GM19324 (cell line): ENCODE results near the gene AGAP1.

Experiments used
- ATAC-seq: cut with Tn5 transposase; IDR thresholded peaks from one replicate; pipeline ENCODE4 v1.9.1; 2021; ENCODE audit warnings: mild to moderate bottlenecking, moderate library complexity; ENCODE audit not compliant: unreplicated experiment, low FRiP score

The AGAP1 gene

DNA sequence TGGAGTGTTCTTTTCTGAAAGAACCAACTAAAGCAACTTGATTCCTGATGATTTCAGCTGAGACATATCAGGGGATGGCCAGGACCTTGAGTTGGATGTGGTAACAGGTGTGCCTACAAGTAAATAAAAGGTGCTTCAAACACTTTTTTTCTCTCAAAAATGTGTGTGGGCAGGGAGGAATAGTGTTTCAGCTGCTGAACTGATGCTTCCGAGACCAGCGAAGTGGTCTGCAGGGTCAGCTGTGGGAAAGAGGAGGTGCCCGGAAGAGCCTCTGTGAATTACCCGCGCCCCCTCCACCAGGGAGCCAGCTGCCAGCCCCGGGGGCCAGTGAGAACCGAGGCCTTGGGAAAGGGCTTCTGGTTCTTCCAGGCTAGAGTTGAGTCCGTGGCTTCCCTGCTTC, 425.0 kb downstream of the AGAP1 start:
- ATAC-seq, result no peak

DNA sequence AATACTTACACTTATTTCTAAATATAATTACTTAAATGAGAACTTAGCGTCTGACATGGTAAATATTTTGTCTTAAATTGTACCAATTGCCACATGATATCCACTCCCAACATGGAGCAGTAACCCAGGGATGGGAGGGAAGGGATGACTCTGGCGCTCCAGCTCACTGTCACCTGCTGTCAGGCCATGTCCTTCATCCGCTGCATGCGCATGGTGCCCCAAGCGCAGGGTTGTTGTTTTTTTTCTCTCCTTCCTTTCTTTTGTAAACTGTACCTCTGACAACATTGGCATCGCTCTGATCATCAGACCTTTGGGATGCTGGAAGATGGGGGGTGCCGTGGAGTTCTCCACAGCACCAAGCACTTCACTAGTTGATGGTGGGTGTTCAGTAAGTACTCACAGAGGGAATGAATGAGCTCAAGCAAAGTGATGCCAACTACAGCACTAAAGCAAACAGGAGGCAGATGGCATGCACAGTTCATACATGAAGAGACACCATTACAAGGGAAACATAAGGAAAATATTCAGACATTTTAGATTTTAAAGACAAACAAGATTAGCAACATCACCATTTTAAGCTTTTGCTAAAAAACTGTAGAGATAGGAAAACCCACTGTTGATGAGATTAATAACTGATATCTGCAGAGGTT, 426.5 kb downstream of the AGAP1 start:
- ATAC-seq, result no peak

DNA sequence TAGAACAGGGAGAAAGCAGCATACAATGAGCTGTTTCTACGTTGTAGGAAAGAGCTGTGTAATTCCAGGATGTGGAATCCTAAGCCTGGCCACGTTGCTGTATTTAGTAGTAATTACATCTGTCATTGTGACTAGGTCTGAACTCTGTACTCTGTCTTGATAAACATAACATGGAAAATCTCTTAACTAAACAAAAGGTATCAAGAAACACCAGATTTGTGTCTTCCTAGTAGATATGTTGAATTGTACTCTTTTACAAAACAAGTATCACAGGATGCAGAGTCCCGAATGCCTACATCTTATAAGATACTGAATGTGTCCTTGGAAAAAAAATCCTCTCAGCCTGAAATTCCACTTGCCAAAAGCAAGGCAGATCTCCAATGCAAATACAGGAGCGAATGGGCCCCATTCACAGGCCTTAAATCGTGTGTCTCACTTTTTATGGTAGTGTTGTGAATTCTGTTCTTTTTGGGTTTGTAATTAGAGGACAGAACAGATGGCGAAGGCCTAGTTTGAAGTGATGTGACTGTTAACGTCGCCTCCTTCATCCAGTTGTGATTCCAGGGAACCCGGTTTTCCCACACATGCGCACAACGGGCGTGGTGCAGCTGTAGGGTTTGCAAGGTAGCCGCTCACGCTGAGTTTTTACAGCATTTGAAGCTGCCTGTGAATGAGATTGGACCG, 427.8 kb downstream of the AGAP1 start:
- no peak for ATAC-seq

DNA sequence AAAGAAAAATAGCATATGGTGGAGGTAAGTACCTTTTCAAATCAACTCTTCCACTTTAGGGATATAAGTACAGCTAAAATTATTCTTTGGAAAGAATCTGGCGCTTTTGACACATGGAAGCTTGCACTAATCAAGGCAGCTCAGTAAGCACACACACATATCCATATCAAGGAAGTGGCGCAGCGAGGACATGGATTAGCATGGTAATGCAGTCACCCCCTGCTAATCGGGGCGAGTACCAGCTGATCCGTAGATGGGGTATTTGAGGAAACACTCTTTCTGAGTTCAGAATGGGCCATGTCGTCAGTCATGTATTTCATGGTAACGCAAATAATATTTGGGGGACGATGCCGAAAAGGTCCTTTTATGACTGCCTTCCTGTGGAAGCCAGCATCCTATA, 429.0 kb downstream of the AGAP1 start:
- ATAC-seq, result no peak

DNA sequence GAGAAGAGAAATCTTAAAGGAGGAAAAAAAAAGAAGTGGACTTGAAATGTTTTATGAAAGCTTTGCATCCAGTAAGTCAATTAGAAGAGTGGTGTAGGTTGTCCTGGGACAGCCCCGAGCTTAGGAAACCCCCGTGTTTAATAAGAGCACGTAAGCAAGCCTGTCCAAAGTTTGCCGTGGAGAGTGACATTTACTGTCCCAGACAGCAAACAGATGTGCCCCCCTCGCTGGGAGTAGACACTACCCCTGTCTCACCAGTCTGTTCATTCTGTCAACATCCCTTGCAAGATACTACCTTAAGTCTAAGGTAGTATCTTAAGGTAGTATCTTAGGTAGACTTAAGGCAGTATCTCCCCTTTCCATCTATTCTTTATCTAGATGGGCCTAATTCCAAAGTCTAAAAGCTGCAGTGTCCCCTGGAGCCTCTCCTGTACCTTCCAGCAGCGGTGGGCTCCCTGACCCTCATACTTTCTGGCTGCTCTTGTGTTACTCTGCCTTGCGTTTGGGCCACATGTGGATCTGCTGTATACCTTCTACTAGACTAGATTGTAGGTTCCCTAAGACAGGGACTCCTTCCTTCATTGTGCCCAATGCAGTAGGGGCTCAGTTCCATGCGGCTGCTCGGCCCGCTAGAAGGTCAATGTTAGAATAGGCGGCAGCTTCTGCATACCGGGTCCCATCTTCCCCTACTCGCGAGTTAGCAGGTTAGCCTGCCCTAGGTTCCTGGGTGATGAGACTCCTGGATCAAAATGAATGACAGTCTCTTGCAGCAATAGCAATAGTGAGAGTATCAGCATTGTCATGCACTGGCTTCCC, 430.2 kb downstream of the AGAP1 start:
- ATAC-seq, result no peak

DNA sequence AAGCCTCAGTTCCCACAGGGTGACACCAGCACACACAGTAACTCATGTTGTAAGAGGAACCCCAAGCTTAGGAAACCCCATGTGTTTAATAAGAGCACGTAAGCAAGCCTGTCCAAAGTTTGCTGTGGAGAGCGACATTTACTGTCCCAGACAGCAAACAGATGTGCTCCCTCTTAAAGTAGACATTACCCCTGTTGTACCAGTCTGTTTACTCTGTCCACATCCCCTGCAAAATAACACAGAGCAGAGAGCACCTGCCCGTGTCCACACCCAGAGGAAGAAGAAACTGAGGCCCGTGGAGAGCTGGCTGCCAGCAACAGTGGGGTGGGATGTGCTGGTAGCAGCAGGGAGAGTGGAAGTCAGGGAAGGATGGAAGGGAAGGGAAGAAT, 430.8 kb downstream of the AGAP1 start:
- ATAC-seq, result no peak

DNA sequence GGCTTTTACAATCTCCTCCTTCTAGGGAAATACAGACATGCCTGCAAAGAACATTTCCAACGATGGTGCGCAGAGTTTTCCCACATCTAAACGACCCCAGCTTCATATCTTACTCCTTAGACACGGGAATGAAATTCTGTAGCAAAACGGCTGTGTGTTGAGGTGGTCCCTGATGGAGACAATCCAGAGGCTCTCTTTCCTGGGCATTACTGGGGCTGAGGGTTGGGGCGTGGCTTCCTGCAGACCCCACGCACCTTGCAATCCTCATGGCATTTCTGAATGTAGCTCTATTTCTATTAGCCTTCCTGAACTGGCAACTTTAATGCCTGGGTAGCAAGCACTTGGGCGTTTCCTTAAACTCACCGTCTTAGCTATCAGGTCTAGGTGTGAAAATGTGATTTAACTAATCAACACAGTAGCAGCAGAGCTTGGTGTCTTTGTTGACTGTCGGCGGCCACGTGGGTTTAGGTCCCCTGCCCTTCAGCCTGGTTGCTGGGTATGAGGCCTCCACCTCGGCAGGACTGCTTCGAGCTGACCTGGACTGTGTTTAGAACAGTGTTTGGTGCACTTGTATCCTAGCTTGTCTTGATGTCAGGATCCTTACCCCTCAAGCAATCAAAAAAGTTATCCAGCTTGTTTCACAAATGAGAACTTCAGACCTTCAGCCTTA, 431.5 kb downstream of the AGAP1 start:
- ATAC-seq, result no peak

DNA sequence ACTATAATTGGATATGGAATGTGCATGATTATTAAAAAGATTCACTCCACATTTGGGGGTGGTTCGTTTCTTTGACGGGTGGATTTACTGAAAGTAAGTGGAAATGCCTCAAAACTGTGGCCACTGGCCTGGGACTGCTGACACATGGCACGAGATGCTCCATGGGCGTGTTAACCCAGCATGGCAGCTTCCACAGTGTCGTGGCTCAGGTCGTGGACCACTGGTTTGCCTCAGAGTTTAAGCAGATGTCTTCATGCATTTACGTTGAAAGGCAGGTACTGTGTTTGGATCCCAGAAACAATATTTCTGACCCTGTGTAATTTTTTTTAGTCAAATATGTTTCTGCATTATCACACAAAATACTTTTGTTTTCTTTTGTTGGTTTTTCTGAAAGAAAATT, 432.4 kb downstream of the AGAP1 start:
- ATAC-seq, result no peak

DNA sequence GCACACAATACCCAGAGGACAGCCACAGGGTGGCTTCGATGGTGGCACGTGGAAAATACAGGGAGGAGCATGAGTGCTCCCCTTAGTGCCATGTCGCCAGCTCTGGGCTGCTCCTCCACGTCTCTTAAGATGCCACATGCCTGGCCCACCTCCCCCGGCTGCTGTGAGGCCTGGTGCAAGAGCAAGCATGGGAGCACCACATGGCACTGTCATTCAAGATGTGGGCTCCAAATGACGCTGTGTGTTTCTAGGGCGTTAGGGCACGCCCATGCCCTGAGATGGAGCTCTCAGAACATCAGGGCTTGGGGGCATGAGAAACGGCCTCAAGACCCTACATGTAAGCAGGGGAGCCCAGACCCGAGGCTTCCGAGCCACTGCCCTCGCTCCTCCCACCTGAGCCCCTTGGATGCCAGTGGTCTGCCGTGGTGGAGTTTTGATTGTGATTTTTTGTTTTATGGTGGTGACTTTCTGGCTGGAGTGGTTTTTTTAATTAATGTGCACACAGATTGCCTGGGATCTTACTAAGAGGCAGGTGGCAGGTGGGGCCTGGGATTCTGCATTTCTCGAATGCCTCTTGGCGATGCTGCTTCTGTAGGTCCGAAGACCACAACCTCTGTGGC, 435.0 kb downstream of the AGAP1 start:
- ATAC-seq, result no peak

DNA sequence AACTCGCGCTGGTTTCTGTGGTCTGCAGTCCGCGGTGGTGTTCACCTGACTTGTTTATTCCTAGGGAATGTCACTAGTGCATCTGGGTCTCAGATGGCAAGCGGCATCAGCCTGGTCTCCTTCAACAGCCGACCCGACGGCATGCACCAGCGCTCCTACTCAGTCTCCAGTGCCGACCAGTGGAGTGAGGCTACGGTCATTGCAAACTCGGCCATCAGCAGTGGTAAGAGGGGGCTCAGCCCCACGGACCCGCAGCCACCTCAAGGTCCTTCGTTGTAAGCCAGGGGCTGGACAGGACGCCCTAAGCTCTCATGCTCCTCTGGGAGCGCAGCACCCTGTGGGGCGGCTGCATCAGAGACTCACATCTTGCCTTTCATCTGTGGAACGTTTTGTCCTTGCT, 436.9 kb downstream of the AGAP1 start:
- no peak for ATAC-seq

DNA sequence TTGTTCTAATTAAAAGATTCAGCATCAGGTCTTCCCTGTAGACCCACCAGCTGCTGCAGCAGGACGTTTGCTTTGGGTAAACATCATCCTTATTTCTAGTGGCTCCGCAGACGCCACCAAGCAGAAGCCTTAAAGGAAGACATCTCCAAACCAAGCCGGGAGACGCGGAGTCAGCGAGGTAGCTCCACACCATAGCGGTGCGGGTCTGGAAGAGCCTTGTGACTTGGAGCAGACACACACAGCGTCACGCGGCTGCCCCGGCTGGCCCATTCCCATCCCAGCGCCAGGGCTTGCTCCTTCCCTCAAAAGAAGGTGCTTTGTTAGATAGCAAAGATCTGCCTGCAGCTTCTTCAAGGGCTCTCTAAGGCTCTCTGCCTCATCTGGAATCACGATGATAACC, 437.8 kb downstream of the AGAP1 start:
- ATAC-seq, result no peak

DNA sequence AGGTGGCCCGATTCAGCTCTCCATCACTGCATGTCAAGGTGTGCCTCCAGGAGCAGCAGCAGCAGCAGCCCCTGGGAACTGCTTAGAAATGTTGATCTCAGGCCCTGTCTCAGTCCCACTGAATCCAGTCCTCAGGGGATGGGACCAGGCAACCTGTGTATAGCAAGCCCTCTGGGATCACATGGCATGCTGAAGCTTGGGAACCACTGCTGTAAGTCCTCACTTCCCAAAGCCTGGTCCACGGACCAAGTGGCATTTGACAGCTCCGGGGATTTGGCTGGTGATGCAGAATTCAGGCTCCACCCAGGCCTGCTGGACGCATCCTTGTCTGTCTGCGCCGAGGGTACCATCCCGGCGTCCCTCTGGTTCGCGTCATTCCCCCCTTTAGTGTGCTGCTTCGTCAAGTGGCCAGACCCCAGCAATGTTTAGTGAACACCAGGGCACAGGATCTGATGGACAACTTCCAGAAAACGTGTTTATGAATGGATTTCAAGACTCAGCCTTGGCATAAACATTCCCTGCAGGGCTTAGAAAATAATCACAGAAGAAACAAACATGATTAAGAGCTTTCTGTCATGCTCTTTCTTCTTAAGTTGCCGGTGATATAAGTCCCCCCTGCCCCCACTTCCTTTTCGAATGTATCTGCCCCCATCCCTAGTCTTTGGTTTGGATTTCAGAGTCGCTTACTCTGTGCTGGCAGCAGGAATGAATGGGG, 440.4 kb downstream of the AGAP1 start:
- no peak for ATAC-seq

DNA sequence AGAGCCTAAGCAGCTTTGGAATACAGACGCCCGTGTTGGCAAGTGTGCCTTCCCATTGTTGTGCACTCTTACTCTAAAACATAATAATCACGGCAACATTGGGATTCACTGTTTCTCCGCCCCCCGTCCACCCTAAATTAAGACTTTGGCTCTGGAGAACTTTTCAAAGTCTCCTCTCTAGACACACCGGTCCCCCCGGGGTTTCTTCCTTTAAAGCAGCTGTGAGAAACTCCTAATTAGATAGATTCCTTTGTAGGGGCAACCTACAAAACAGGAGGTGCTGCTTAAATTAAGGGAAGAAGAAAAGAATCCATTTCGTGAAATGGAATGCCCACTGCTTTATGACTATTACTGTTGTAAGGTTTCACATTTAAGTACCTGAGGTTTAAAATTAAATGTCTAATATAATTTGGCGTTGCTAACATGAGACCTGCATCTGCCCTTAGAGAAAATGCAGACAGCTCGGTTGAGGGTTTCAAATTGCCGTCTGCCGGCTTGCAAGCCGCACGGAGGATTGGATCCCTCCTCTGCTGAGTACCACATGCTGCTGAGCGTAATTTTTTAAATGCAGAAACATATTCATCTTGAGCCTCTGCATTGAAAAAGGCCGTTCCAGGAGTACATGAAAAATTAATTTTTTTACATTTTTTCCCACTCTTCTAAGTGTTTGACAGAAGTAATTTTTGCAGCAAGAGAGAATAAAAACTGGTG, 441.1 kb downstream of the AGAP1 start:
- no peak for ATAC-seq

DNA sequence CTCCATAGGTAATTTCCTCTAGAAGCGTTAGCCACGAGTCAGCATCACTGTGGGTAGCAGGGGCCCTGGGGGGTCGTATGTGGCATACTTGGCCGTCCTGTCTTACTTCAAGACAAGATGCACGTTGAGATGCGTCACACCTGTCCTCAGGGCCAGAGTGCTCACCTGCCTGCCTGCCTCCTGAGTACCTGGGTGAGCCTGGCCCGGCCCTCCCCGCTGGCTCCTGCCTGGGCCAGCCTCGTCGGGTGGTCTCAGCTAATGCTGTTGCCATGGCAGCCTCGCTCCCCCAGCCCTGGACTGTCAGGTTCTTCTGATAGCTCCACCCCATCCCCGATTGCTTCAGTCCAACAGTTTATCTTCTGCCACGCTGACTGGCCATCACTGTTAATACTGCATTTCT, 441.9 kb downstream of the AGAP1 start:
- no peak for ATAC-seq

DNA sequence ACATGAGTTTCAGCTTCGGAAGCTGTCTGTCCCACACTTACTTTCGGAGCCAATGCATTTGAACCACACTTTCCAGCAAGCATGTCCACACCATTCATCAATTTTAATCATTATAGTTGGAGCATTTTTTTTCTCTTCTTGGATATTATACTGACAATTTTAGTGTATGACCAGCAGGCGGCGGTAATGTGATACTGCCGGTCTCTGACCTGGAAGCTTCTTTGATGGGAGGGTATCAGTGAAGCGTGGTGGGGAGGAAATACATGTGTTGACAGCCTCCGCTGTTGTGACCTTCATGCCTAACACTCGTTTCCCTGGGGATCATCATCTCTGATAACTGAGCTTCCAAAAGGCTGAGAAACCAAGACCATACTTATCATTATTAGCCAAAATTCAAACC, 442.6 kb downstream of the AGAP1 start:
- ATAC-seq, result no peak

DNA sequence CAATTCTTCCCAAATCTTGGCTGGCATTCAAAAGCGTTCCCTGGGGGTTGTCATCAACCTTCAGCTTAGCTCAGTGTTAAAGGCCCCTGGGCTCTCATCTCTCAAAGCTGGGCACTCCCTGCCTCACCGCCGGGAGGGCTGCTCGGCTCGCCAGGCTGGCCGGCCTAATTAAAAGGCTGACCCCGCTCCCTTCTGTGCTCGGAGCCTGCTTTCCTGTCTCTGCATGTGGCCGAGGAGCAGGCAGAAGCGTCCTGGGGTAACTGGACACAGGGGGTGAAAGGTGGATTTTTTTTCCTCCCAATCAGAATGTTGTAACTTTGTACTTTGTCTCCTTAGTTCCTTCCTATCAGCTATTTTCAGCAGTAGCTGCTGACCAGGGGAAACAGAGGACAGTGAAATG, 443.2 kb downstream of the AGAP1 start:
- ATAC-seq, result no peak

DNA sequence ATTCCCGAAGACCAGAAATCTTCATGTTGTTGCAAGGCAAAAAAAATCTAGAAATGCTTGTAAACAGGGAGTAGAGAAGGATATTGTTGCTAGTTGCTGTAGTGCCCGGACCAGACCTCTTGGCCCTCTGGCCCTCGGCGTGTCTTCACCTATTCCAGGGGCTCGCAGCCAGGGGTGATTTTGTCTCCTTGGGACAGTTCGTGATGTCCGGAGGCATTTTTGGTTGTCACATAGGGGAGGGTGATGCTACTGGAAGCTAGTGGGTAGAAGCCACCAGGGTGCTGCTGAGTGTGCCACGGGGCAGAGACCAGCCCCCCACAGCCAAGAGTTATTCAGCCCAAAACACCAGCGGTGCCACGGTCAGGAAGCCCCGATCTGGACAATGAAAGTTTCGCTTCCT, 443.7 kb downstream of the AGAP1 start:
- no peak for ATAC-seq

DNA sequence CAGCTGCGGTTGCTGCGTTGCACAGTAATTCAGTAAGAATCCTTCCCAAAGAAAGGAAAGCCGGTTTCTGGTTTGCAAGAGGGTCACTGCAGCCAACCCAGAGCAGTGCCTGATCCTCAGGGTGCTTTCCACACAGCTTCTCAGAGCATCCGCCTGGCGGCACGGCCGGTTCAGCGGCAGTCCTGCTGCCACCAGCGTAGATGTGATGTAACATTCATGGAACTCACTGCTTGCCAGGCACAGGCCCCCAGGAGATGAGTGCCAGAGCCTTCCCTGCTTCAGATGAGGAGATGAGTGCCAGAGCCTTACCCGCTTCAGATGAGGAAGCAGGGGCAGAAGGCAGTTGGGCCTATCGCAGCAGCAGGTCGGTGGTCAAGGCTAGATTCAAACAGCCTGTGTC, 444.1 kb downstream of the AGAP1 start:
- no peak for ATAC-seq

DNA sequence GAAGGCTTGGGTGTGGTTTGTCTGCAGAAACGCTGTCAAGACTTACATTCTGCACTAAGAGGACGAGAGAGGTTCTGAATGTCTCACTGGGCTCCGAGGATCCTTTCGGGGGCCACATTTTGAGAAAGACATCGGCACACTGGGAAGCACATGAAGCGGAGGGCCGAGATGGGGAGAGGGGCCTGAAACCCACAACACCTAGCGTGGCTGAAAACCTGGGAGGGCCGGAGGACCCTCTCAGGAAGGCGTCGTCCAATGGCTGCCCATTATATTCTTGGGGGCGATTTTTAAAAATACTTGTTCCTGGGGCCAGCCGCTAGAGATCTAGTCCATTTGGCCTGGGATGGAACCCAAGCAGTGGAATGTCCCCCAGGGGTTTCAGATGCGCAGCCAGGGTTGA, 444.8 kb downstream of the AGAP1 start:
- ATAC-seq, result no peak

DNA sequence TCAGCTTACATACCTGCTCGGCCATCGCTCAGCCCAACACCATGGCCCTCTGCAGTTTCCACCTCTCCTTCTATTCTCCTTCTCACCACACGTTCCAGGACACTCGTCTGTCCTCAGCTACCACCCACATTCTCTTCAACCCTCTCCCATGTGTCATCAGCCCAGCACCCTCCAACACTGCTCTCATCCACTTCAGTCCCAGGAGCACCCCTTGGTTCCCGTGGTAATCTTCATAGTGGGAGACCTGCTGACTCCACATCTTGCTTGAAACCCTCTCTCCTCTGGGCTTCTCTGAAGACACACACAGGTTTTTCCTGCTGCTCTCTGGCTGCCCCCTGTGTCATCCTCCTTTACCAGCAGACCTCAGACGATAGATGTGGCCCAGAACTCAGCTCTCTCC, 445.6 kb downstream of the AGAP1 start:
- ATAC-seq, result no peak
